GM12878 (cell line): ENCODE results near the gene INTS7. TPM values are rescaled to one million over a fixed set of nuclear protein-coding genes. Genes with fewer than 3 reads are reported as not detected.
A peak's percentile ranks its signal among the peaks of the same experiment; 100 is the strongest.

Experiments used
- ATAC-seq: fragments of 200-7000 bp; cut with Tn5 transposase; 3 replicates; pipeline ENCODE4 v1.9.1; 2020; ENCODE audit warnings: mild to moderate bottlenecking, moderate library complexity
- BruUV-seq: library from RNA; stranded (reverse); fragments of 400-500 nt; replicated peaks from 2 replicates; lab custom pipeline; 2021; lab: Mats Ljungman, UMichigan
- CTCF ChIA-PET: fragments of 300-600 bp; sonication (Branson Sonifier 250); formaldehyde crosslinking; extraction: SDS; loops from one replicate; lab custom pipeline; 2021; ENCODE audit warnings: inconsistent platforms; lab: Yijun Ruan, JAX
- POLR2A ChIA-PET: fragments of 350-600 bp; formaldehyde crosslinking; extraction: SDS; loops from one replicate; lab custom pipeline; 2021; ENCODE audit warnings: inconsistent platforms; lab: Charles Lee
- RAD21 ChIA-PET: fragments of 300-600 bp; sonication (Branson Sonifier 250); formaldehyde crosslinking; loops from one replicate; lab custom pipeline; 2023; ENCODE audit warnings: antibody characterized with exemption; ENCODE audit not compliant: unreplicated experiment; lab: Charles Lee
- SMC1A ChIA-PET: fragments of 300-600 bp; sonication (Branson Sonifier 250); formaldehyde crosslinking; loops from one replicate; lab custom pipeline; 2023; ENCODE audit not compliant: unreplicated experiment, uncharacterized antibody; lab: Charles Lee
- DNase-seq: peaks from one replicate; pipeline ENCODE4 v3.0.0-alpha.2; 2011; ENCODE audit warnings: low read depth, low spot score
- FAIRE-seq: peaks from 3 replicates; lab custom pipeline; 2011; peaks lifted over from hg19 to GRCh38; lab: Jason Lieb, UNC
- H2AFZ ChIP-seq: 2 replicates; pipeline ENCODE4 v1.6.0; 2011; ENCODE audit warnings: low read depth, low read length, control low read depth; ENCODE audit not compliant: control insufficient read depth
- H3K27ac ChIP-seq: 2 replicates; pipeline ENCODE4 v1.5.1; 2011; ENCODE audit warnings: control low read depth; ENCODE audit not compliant: control insufficient read depth, insufficient read depth
- H3K27me3 ChIP-seq, 2 experiments: replicated peaks in 1 of 2; 2 replicates each; pipeline versions ENCODE4 v1.6.0 to v1.6.1; 2011; ENCODE audit warnings: low read length in 1 of 2; ENCODE audit not compliant: control insufficient read depth in 2 of 2, insufficient read depth in 2 of 2
- H3K36me3 ChIP-seq, 2 experiments: 2 replicates each; pipeline ENCODE4 v1.5.1; 2011; ENCODE audit warnings: low read length in 1 of 2; ENCODE audit not compliant: control insufficient read depth in 2 of 2, insufficient read depth in 2 of 2
- H3K4me1 ChIP-seq: 2 replicates; pipeline ENCODE4 v1.6.1; 2011; ENCODE audit warnings: mild to moderate bottlenecking, low read length, moderate library complexity, mixed read lengths; ENCODE audit not compliant: control insufficient read depth, insufficient read depth
- H3K4me2 ChIP-seq: 2 replicates; pipeline ENCODE4 v1.6.0; 2011; ENCODE audit warnings: control low read depth; ENCODE audit not compliant: control insufficient read depth, insufficient read depth
- H3K4me3 ChIP-seq: fragments of 200-600 bp; sonication (generic); 2 replicates; pipeline ENCODE4 v1.5.1; 2016
- H3K79me2 ChIP-seq: 2 replicates; pipeline ENCODE4 v1.6.0; 2011; ENCODE audit warnings: low read length; ENCODE audit not compliant: control insufficient read depth, insufficient read depth
- H3K9ac ChIP-seq: 2 replicates; pipeline ENCODE4 v1.8.0; 2011; ENCODE audit warnings: low read length, control low read depth, mixed read lengths; ENCODE audit not compliant: control insufficient read depth, insufficient read depth
- H3K9me3 ChIP-seq: replicated peaks from 3 replicates; pipeline ENCODE4 v1.5.1; 2011; ENCODE audit warnings: mild to moderate bottlenecking, low read length; ENCODE audit not compliant: control insufficient read depth, insufficient read depth
- H4K20me1 ChIP-seq: 2 replicates; pipeline ENCODE4 v1.6.0; 2011; ENCODE audit not compliant: control insufficient read depth, insufficient read depth
- CREM ChIP-seq: IDR thresholded peaks from 2 replicates; pipeline ENCODE4 v1.6.1; 2014; ENCODE audit warnings: antibody characterized with exemption, low read depth
- WGBS: methylation state at CpG from one replicate; pipeline ENCODE4 v1.1.6; 2016; ENCODE audit warnings: low lambda C conversion rate; ENCODE audit not compliant: insufficient replicate concordance, insufficient coverage; ENCODE audit errors: missing lambda C conversion rate; 5-methylcytosine and 5-hydroxymethylcytosine counted together
- in situ Hi-C: fragments of 300-500 bp; cut with MboI; formaldehyde crosslinking; loops from 9 replicates; pipeline ENCODE4 v1.14.3; 2018; ENCODE audit warnings: mixed read lengths
- intact Hi-C: fragments of 100-400 bp; cut with micrococcal nuclease; formaldehyde crosslinking; loops from one replicate; pipeline ENCODE4 v1.14.2; 2022; ENCODE audit not compliant: unreplicated experiment
- polyA plus RNA-seq, 11 experiments: library from polyadenylated mRNA; depleted of rRNA in 4 of 11; unstranded in 6 of 11; stranded (reverse) in 5 of 11; fragments of >200 nt; fragmentation: Nextera tagmentation in 4 of 11; fragmentation: Illumina TruSeq in 1 of 11; extraction: Ambion mirVana in 4 of 11; extraction: Trizol in 1 of 11; gene quantifications; 1 replicate in 1 of 11; 2 replicates in 10 of 11; pipeline versions ENCODE4 v1.2.1 to v1.2.3, GENCODE V29; 2011 to 2016; ENCODE audit warnings: inconsistent platforms in 2 of 11, missing spikeins in 2 of 11, low read depth in 1 of 11
- total RNA-seq, 4 experiments: library from RNA; depleted of rRNA in 3 of 4; stranded (reverse); fragments of >200 nt in 3 of 4; fragmentation: Illumina TruSeq in 1 of 4; extraction: Trizol in 1 of 4; gene quantifications; 2 replicates each; pipeline versions ENCODE4 v1.2.1 to v1.2.3, GENCODE V29; 2013 to 2021
- TF ChIP-seq, protein P1 (sequence below): IDR thresholded peaks from 2 replicates; pipeline ENCODE4 v1.6.1; 2011; ENCODE audit warnings: borderline replicate concordance, low read depth, mild to moderate bottlenecking, moderate library complexity, low read length; ENCODE audit not compliant: insufficient read depth, poor library complexity, severe bottlenecking

The INTS7 gene
- total and polyA plus RNA-seq, 10 of the 15 experiments (the other 5 are each of a cell fraction or from before 2014, with no cell fraction given): 17.1 to 49.1 (median 26.8) TPM

DNA sequence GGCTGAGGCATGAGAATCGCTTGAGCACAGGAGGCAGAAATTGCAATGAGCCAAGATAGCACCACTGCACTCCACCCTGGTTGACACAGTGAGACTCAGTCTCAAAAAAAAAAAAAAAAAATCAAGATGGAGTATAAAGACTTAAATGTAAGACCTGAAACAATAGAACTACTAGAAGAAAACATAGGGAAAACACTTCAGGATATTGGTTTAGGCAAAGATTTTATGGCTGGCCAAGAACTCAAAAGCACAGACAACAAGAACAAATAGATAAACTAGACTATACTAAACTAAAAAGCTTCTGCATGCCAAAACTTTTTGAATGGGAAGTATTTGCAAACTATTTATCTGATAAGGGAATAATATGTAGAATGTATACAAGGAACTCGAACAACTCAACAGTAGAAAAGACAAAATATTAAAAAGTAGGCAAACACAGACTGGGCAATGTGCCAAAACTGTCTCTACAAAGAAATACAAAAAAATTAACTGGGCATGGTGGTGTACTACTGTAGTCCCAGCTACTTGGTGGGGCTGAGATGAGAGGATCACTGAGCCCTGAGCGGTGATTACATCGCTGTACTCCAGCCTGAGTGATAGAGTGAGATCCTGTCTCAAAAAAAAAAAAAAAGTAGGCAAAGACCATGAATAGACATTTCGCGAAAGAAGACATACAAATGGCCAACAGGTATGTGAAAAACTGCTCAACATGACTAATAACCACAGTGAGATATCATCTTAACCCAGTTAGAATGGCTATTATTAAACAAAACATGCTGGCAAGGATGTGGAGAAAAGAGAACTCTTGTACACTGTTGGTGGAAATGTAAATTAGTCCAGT lies 25.5 kb upstream of the INTS7 start:
- no peak for TF ChIP-seq CREM
- TF ChIP-seq, protein P1, sequence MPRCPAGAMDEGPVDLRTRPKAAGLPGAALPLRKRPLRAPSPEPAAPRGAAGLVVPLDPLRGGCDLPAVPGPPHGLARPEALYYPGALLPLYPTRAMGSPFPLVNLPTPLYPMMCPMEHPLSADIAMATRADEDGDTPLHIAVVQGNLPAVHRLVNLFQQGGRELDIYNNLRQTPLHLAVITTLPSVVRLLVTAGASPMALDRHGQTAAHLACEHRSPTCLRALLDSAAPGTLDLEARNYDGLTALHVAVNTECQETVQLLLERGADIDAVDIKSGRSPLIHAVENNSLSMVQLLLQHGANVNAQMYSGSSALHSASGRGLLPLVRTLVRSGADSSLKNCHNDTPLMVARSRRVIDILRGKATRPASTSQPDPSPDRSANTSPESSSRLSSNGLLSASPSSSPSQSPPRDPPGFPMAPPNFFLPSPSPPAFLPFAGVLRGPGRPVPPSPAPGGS: peak; percentile 35
- in situ Hi-C loops (loop anchor here (5.0 kb wide), 1 partner anchor 396 kb away; no protein-coding TSS in a partner anchor), intact Hi-C loops (no loop called here)
- no TSS peak for BruUV-seq
- H4K20me1 ChIP-seq: no peaks in the 10 kb centered on the region
- ChIA-PET SMC1A (interaction anchor here (0.9 to 2.5 kb wide), 3 partner anchors 10 to 395 kb away, joined by 5 to 16 read pairs (median 11); no protein-coding TSS in a partner anchor), POLR2A (interaction anchor here (0.6 kb wide), 1 partner anchor 13 kb away, joined by 4 read pairs; no protein-coding TSS in a partner anchor), RAD21 (interaction anchor here (0.7 to 2.2 kb wide), 5 partner anchors 11 to 395 kb away, joined by 3 to 8 read pairs (median 3); partner anchors contain the start of genes DTL and INTS7), CTCF (interaction anchor here (0.6 to 9.1 kb wide), 8 partner anchors 10 to 395 kb away, joined by 3 to 136 read pairs (median 5); partner anchors contain the start of genes DTL and INTS7)
- no peak overlapping the region for H3K4me2 ChIP-seq
- H2AFZ ChIP-seq: no peak overlapping the region
- no peak overlapping the region for H3K4me3 ChIP-seq
- H3K4me1 ChIP-seq: no peaks in the 10 kb centered on the region
- no peak overlapping the region for H3K27ac ChIP-seq
- H3K36me3 ChIP-seq: peaks cover 4 to 6% of the 10 kb centered on the region in 2 experiments
- DNase-seq (no peak), FAIRE-seq (no peak), ATAC-seq (peak; percentile 34; the same call in 2 of the 3 replicates)
- WGBS: 82% methylated on average over 6 of the region's 6 CpGs
- H3K79me2 ChIP-seq: no peaks in the 10 kb centered on the region
- peaks cover 5% of the 10 kb centered on the region; the same call in 2 of the 3 replicates for H3K9me3 ChIP-seq
- no peak overlapping the region for H3K9ac ChIP-seq
- no peaks in the 10 kb centered on the region for H3K27me3 ChIP-seq
